Occipital lobe (tissue), 3 donors: Measurements from ENCODE around the gene SIL1. TPM values are rescaled to one million over a fixed set of nuclear protein-coding genes. Genes with fewer than 3 reads are reported as not detected.
"Not testable (repeated sequence)": the region's sequence is repeated elsewhere in the genome, so short reads cannot be mapped to it uniquely, and the experiment has no call there.

Experiments
- DNase-seq: peaks from one replicate; lab custom pipeline; 2025; lab: John Stamatoyannopoulos, UW
- small RNA-seq: library from RNA; depleted of rRNA; stranded (forward); fragments of <200 nt; gene quantifications from one replicate; pipeline ENCODE3, GENCODE V24; 2014
- total RNA-seq: library from RNA; depleted of rRNA; stranded (reverse); fragments of >200 nt; gene quantifications from one replicate; pipeline ENCODE4 v1.2.3, GENCODE V29; 2014

Gene SIL1
- total RNA-seq, 1 donor from 2014 or later, result 11.7 TPM

DNA sequence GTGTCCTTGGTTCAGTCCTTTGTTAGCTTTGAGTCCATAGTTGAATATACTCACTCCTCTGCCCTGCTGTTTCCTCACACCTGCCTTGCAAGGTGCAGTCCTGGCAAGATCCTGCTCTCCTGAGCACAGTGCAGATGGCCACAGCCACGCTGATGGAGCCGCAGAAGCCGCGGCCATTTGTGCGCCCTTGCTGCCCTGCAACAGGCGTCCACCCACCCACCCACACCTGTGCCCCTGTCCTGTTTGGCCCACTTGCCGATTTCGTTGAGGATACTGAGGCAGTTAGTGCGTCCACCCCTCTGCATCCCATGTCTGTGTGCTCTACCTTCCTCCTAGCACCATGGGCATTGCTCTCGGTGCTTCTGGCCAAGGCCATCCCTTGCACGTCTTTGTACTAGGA, 271.9 kb downstream of the SIL1 start:
- no peak for DNase-seq

DNA sequence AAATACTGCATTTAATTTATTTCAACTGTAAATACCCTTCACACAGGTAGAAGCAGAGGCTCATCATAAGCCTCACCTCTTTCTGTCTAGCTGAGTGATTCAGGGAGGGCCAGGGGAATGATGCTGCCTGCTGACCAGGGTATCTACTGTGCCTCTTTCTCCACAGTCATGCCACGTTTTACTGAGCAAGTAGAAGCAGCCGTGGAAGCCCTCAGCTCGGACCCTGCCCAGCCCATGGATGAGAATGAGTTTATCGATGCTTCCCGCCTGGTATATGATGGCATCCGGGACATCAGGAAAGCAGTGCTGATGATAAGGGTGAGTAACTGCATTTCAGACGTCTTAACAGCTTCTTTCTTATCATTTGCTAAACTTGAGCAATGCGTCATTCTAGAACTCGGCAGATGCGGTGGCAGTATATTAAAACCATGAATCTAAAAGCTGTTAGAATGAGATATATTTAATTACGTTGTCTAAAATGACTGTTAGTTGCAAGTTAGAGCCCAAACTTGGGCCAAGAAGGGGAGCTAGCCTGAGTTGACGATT, 273.0 kb downstream of the SIL1 start:
- DNase-seq, result no peak

DNA sequence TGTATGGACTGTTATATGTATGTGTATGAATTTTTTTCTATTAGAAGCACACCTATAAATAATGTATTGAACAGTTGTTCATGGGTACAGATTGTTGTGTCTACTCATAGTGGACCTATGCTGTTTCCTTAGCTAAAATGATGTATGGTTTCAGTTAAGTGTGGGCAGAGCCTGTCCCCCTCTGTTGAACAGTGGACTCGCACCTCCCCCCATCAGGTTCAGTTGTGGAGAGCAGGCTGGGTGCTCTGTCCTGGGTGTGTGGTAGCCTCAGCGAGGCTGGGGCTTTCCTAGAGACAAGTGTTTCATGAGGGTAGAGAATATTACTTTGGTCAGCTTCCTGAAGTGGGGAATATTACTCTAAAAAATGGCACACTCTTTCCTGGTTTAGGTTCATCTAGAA, 275.7 kb downstream of the SIL1 start:
- no peak for DNase-seq

DNA sequence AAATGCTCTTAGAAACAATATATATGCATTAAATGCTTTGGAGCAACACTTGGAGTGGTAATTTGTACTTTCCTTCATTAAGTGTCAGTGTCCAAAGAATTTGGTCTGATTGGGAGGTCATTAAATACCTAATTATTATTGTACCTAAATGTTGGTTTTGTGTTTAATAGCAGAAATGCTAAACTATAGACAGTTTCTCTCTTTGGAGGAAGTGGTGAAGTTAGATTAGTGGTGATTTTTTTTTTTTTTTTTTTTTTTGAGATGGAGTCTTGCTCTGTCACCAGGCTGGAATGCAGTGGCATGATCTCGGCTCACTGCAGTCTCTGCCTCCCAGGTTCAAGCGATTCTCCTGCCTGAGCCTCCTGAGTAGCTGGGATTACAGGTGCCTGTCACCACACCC, 276.8 kb downstream of the SIL1 start:
- DNase-seq, result not testable (repeated sequence)

DNA sequence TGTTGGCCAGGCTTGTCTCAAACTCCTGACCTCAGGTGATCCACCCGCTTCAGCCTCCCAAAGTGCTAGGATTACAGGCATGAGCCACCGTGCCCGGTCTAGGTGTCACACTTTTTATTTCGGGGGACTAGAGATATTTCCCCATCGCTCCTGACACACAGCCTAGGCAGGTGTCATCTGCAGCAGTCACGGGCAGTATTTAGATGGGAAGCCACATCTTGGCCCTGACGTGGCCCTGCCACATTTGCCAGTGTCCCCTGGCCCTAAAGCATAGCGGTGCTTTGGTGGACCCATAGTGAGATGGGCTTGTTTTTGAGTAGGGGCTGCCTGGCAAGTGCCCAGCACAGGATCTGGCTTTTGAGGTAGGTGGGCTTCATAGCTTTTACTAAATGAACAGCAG, 278.0 kb downstream of the SIL1 start:
- no peak for DNase-seq

DNA sequence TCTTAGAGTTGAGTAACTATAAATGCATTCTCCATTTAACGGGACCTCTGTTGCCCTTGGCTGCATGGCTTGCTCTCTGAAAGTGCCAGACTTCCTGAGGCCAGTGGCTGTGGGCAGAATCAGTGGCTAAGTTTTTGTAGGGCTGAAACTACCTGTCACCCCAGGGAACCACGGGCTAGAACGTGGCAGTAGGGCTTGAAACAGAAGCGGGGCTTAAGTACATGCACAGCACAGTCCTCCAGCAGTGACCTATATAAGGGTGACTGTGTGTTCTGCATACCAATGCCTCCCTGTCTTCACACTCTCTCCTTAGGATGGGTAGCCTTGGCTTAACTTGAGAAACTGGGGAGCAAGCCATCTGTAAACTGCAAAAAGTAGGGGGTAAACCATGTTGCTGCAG, 279.5 kb downstream of the SIL1 start:
- DNase-seq, result no peak

DNA sequence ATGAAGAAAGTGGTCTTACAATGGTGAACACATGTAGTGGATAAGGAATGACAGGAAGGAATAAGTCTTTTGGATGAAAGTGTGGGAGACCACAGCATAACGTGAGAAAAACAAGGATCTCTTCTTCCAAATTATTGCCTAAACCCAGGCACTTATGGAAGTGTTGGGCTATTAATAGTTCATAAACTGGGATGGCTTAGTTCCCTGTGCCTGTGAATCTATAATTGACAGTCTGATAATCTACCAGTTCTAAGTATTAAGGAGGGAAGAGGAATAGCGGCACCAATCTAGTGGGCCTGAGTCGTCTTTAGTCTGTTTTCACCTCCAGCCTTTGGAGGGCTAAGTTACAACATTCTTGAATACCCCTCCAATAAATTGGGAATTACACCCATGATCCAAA, 283.8 kb downstream of the SIL1 start:
- no peak for DNase-seq

DNA sequence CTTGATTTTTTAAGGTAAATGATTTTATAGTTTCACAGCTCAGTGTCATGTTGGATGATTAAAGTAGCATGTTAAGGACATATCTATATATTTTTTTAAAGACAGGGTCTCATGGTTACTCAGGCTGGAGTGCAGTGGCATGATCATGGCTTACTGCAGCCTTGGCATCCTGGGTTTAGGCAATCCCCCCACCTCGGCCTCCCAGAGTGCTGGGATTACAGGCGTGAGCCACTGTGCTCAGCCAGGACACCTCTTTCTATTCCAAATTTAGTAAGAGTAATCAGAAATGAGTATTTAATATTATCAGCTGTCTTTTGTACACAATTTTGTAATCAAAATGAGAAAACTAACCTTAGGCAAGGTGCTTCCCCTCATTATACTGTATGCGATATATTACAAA, 284.4 kb downstream of the SIL1 start:
- DNase-seq, result no peak

DNA sequence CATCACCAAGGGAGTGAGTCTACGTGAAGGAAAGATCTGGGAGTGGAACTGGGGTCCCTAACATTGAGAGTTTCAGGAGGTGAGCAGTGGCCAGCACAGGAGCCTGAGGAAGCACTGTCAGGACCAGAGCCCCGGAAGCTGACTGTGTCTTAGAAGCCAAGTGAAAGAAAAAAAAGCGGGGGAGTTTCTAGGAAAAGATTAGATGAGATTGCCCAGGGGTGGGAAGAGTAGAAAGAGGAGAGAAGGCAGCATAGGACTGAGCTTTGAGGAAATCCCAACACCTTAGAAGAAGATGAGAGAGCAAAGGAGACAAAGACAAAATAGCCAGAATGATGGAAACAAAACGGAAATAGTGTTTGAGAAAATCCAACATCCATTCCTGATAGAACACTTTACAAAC, 286.1 kb downstream of the SIL1 start:
- DNase-seq, result no peak

DNA sequence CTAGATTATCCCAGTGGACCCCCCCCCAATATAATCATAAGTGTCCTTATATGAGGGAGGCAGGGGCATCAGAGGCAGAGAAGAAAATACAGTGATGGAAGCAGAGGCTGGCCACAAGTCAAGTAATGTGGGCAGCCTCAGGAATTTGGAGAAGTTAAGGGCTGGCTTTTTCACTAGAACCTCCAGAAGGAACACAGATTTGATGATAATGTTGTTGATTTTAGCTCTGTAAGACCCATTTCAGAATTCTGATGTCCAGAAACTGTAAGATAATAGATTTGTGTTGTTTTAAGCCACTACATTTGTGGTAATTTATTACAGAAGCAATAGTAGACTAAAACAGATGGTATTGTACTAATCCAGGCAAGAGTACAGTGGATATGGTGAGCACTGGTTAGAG, 286.7 kb downstream of the SIL1 start:
- no peak for DNase-seq

DNA sequence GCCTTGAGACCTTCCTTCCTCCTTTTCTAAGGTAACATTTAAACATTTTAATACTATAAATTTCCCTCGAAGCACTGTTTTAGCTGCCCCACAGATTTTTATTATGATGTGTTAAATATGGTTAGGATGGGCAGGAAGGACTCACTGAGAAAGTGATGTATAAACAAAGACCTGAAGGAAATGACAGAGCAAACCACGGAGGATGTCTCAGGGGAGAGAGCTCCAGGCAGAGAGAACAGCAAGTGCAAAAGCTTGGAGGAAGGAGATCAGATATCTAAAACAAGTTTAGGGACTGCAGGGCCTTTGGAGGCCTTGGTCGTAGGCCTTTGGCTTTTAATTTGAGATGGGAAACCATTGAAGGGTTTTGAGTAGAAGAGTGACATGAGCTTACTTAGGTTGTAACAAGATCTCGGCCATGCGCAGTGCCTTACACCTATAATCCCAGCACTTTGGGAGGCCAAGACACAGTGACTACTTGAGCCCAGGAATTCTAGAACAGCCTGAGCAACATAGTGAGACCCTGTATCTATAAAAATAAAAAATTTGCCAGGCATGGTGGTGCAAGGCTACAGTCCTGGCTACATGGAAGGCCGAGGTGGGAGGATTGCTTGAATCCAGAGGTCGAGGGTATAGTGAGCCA, 287.5 kb downstream of the SIL1 start:
- no peak for DNase-seq

DNA sequence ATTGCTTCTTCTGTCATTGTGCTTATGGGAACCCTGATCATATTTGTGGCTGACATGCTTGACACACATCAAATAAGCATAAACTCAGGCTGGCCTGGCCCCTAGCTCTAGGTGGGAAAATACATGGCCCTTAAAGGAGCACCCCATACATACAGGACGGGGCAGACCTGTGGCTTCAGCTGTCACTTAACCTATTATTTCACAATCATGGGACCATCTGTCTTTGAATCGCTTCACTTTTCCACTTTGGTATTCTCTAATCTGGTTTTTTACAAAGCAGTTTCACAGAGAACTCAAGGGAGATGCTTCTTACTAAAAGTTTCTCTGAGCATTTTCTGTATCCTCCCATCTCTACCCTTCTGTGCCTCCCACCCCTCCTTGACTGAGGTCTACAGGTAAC, 288.4 kb downstream of the SIL1 start:
- DNase-seq, result no peak

DNA sequence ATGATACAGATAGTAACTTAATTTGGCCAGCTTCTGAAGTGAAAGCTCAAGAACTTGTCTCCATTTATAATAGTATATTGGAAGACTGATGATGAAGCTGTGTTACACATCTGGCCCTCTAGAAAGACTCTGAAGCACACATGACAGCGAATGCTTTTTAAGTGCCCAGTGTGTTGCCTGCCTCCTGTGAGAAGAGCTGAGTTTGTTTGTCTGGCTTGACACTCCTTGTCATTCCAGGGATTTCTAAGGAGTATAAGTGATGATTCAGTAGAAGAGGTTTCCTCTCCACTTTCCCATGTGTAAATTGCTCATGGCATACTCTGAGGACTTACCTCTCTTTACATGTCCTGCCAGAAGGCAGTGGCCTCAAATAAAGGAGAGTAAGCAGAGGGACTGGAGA, 292.6 kb downstream of the SIL1 start:
- DNase-seq, result no peak

DNA sequence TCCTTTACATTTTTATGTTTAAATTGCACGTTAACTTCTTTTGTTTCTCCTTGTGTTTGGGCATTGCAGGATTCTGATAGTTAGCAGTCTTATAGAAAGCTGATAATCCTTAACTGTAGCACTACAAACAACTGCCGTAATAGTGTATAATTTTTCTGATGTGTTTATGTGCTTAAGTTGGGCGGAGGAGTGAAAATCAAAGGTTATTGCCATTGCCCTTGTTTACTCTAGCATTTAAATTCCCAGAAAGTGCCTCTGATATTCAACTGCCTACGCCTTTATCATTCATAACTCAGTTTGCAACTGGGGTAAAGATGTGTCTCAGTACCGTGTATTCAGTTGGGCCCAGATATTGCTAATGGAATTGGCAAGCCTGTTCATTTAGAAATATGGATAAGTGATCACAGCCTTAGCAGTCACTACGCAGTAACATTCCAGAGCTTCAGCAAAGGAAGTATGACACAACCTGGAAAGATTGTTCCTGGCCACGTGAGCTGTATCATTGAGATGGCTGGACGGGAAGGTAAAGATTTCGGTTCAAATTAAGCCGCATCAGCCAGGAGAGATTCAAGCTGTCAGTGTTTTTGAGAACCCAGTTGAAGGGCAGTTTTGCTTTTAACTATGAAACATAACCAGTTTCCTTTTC, 294.9 kb downstream of the SIL1 start:
- DNase-seq, result no peak

DNA sequence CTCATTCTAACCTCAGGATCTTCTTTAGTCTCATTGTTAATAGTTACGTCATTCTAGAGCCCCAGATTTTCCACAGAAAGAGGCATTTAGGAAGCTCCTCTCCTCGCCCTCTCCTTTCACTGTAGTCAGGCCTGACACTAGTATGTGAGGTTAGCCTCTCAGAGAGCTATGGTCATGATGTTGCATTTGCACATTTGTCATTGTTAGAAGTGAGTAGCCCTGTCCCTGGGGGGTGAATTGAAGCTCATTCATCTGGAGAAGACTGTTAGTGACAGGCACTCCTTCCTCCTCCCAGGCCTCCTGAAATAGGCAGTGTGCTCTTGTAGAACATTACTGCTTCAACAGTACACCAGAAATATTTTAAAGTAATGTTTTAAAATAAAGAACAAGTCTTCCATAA, 296.5 kb downstream of the SIL1 start:
- no peak for DNase-seq

DNA sequence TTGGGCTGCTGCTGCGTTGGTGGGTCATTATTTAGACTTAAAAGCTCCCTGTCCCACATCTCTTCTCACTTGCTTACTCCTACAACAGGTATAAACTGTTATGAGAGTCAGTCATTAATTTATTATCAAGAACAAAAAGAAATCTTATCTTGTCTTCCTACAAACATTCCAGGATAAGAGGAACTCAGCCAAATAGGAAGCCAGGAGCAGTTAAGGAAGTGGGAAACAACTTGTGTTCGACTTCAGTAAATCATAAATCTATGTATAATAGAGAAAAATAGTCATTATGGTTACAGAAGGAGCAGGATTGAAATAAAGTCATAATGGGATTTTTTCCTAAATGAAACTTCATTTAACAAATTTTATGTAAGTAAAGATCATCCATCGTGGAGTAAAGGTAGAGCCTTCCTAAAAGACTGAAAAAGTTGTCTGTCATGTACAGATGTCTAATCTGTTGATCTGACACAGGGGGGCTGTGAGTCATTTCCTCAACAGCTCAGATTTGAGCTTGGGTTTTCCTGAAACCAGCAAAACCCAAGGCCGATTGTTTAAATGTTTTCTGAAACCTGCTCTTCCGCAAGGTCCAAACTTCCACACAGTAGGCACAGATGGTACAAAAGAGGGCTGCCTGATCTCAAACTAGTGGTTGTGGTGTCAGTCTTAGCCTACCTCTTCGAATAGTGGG, 297.7 kb downstream of the SIL1 start:
- DNase-seq, result no peak

DNA sequence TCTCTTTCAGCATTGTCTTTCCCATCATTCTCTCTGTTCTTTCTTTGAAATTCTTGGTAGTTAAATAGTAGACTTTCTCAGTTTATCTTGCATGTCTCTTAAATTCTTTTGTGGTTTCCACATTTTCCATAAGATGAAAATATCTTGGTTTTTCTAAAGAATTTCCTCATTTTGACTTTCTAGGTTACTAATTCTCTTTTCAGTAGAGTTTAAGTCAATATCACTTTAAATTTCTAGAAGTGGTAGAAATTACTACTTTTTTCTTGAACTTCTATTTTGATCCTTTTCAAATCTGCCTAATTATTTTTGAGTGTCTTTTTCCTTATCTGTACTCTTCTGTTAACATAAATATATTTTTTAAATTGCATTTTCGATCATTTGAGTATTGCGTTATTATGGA, 299.4 kb downstream of the SIL1 start:
- no peak for DNase-seq

DNA sequence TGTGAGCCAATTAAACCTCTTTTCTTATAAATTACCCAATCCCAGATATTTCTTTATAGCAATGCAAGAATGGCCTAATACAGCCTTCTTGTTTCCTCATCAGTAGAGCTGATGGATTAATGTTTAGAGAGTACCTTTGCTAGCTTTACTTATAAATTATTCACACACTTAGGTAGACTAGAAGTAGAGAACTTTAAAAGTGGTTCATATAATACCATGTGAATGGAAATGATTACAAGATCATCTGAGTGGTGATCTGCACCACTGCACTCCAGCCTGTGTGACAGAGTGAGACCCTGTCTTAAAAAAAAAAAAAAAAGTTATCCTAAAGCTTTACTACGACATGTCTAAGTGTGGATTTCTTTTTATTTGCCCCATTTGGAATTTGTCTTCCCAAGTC, 299.9 kb downstream of the SIL1 start:
- DNase-seq, result no peak

Small RNAs within 50 kb of the gene (small RNA-seq; reads per million reads assigned to genes)
- not detected for gene RNU6-572P

Other genes starting within 250 kb of the SIL1 start
- gene MATR3, start 95.4 kb upstream of the SIL1 start, total RNA-seq, result 769 TPM
- 111 TPM for gene PAIP2, start 143.5 kb upstream of the SIL1 start, total RNA-seq
- not detected for gene SLC23A1, start 184.9 kb upstream of the SIL1 start, total RNA-seq
- gene MZB1, start 191.5 kb upstream of the SIL1 start, total RNA-seq, result not detected
- 0.16 TPM for gene PROB1, start 196.7 kb upstream of the SIL1 start, total RNA-seq
- gene SPATA24, start 205.7 kb upstream of the SIL1 start, total RNA-seq, result 3.6 TPM
- 46.6 TPM for gene DNAJC18, start 241.2 kb upstream of the SIL1 start, total RNA-seq